ENCODE results near the gene HBB. TPM values are rescaled to one million over a fixed set of nuclear protein-coding genes. Genes with fewer than 3 reads are reported as not detected.

Gene HBB
- total RNA-seq, 1 experiment from 2014 or later, result not detected

DNA sequence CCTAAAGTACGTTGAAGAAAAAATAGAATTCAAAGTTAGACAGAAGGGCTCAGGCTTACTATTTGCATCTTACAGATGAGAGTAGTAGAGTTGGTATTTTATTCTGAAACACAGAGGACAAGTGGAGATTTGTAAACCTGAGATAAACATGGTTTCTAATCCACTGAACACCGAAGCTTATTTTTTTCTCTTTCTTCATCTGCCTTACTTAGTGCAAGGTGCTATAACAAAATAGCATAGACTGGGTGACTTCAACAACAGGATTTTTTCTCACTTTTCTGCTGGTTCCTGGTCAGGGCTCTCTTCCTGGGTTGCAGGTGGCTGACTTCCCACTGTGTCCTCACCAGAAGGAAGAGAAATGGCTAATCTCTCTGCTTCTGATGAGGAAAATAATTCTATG, 24.9 kb upstream of the HBB start:
- Histone ChIP-seq H3K23ac (ENCODE audit: insufficient read length, low read depth, low read length) (no peak overlapping the region), H2BK15ac (ENCODE audit: low read depth, low read length) (no peak overlapping the region), H3K56ac (ENCODE audit: insufficient read length, low read depth, low read length) (no peak overlapping the region), H4K20me1 (ENCODE audit: control insufficient read depth, insufficient read depth, insufficient read length) (no peaks in the 10 kb centered on the region), H3K9me3 (ENCODE audit: control insufficient read depth, low read depth, low read length) (no peaks in the 10 kb centered on the region), H4K5ac (ENCODE audit: insufficient read length, low read depth, low read length) (no peak overlapping the region), H3K14ac (ENCODE audit: insufficient read depth, low read length) (no peak overlapping the region), H2BK5ac (ENCODE audit: insufficient read length, low read length) (no peak overlapping the region), H3K4ac (ENCODE audit: low read depth, low read length) (no peak overlapping the region), H4K8ac (replicated peaks; ENCODE audit: insufficient read length, low read depth, low read length) (no peak overlapping the region), H3K18ac (ENCODE audit: insufficient read length, low read depth, low read length) (no peak overlapping the region), H3K9ac (ENCODE audit: extremely low read depth, insufficient read length, low read length) (no peak overlapping the region), H4K91ac (ENCODE audit: insufficient read length, low read depth, low read length) (no peak overlapping the region), H3K79me1 (ENCODE audit: insufficient read depth, low read depth, low read length, poor library complexity, severe bottlenecking) (no peaks in the 10 kb centered on the region), H3K4me1 (ENCODE audit: insufficient read depth, low read length) (no peaks in the 10 kb centered on the region), H2BK12ac (ENCODE audit: insufficient read length, low read depth, low read length) (no peak overlapping the region), H2AFZ (ENCODE audit: low read length) (no peak overlapping the region), H3K27me3 (ENCODE audit: insufficient read depth, low read length) (no peaks in the 10 kb centered on the region; the same call in 1 of the 2 replicates), H2AK5ac (ENCODE audit: insufficient read length, low read length) (no peak overlapping the region), H3K23me2 (ENCODE audit: insufficient read length, low read depth, low read length, poor library complexity, severe bottlenecking) (no peaks in the 10 kb centered on the region), H3T11ph (ENCODE audit: low read length) (no peak overlapping the region), H3K4me2 (ENCODE audit: insufficient read depth, insufficient read length, low read length) (no peak overlapping the region), H3K27ac (ENCODE audit: insufficient read length, low read depth, low read length) (no peak overlapping the region), H2BK120ac (ENCODE audit: low read depth, low read length, poor library complexity, severe bottlenecking) (no peak overlapping the region), H2BK20ac (ENCODE audit: low read depth, low read length, poor library complexity, severe bottlenecking) (no peak overlapping the region), H3K79me2 (ENCODE audit: insufficient read depth, low read length) (no peaks in the 10 kb centered on the region)
- H3K36me3 Mint-ChIP-seq (ENCODE audit: insufficient read depth in 1 of 3, low read depth in 3 of 3), result no peaks in the 10 kb centered on the region; a peak in 1 of 7 replicates
- no peaks in the 10 kb centered on the region for H3K9me3 Mint-ChIP-seq
- WGBS (ENCODE audit: extremely low coverage, insufficient read length, low lambda C conversion rate), result no CpG with 5 or more reads among the region's 2 CpGs
- H3K27me3 Mint-ChIP-seq (ENCODE audit: low read depth), result peaks cover 31% of the 10 kb centered on the region
- no peak overlapping the region for H3K27ac Mint-ChIP-seq
- TF ChIP-seq, protein P1, sequence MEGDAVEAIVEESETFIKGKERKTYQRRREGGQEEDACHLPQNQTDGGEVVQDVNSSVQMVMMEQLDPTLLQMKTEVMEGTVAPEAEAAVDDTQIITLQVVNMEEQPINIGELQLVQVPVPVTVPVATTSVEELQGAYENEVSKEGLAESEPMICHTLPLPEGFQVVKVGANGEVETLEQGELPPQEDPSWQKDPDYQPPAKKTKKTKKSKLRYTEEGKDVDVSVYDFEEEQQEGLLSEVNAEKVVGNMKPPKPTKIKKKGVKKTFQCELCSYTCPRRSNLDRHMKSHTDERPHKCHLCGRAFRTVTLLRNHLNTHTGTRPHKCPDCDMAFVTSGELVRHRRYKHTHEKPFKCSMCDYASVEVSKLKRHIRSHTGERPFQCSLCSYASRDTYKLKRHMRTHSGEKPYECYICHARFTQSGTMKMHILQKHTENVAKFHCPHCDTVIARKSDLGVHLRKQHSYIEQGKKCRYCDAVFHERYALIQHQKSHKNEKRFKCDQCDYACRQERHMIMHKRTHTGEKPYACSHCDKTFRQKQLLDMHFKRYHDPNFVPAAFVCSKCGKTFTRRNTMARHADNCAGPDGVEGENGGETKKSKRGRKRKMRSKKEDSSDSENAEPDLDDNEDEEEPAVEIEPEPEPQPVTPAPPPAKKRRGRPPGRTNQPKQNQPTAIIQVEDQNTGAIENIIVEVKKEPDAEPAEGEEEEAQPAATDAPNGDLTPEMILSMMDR (conservative IDR thresholded peaks at IDR 0.05), result no peak
- no peak for DNase-seq
- H3K4me1 Mint-ChIP-seq, result peaks cover 1 to 2% of the 10 kb centered on the region in 2 experiments; a peak in 2 of 4 replicates
- no peak overlapping the region for H3K4me3 Mint-ChIP-seq

All from H9 (cell line).